Renal pelvis (tissue), 4 donors: ENCODE data around the gene CDK17. TPM values are rescaled to one million over a fixed set of nuclear protein-coding genes. Genes with fewer than 3 reads are reported as not detected.

ENCODE experiments used
- DNase-seq: peaks from one replicate; pipeline ENCODE4 v3.0.0-alpha.2; 2013
- polyA plus RNA-seq, 3 donors: library from polyadenylated mRNA; unstranded; fragments of 120-200 nt; gene quantifications; one replicate each; pipeline ENCODE4 v1.2.1, GENCODE V29; 2013; ENCODE audit not compliant: insufficient read length in 3 of 3

Gene CDK17
- polyA plus RNA-seq, 3 donors, result 29.9 to 38.3 (median 36.9) TPM

DNA sequence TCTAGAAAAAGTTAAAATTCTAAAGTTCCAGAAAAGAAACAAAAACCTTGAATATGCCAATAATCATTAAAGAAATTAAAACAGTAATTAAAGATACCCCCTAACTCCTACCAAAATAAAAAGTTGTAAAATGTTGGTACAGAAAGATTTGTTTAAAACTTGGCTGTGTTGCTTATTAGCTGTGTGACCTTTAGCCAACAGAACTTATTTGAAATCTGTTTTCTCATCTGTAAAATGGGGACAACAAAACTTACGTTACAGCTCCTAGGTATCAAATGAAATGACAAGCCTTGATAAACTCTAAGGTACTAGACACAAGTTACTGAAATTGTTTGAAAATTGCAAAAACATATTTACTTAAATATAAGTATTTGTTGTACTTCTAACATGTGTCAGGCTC lies 134.4 kb downstream of the CDK17 start:
- no peak for DNase-seq

DNA sequence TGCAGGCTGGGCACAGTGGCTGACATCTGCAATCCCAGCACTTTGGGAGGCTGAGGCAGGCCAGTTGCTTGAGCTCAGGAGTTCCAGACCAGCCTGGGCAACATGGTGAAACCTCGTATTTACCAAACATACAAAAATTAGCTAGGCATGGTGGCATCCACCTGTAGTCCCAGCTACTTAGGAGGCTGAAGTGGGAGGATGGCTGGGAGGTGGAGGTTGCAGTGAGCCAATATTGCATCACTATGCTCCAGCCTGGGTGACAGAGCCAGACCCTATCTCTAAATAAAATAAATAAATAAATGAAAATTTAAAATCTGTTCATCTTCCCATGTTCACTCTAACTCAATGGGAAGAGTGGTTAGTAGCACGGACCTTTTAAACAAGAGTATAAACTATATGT lies 134.8 kb downstream of the CDK17 start:
- no peak for DNase-seq

DNA sequence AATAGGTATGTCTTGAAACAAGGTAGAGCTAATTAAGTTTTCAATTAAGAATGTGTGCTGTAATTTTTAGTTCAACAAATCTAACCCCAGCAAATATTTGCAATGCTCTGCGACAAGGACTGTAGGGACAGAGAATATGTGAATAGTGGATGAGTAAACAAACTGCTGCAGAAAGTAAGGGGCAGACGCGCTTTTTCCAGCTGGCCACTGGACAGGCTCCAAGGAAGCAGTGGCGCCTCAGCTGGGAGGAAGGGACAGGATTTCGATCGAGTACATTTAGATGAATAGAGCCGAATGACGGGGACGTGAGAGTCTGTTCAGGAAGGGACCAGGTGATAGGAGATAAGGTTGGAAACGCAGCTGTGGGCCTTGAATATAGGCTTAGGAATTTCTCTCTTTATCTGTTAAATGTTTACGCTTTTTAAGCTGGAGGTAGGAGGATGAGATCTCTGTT lies 136.8 kb downstream of the CDK17 start:
- no peak for DNase-seq

DNA sequence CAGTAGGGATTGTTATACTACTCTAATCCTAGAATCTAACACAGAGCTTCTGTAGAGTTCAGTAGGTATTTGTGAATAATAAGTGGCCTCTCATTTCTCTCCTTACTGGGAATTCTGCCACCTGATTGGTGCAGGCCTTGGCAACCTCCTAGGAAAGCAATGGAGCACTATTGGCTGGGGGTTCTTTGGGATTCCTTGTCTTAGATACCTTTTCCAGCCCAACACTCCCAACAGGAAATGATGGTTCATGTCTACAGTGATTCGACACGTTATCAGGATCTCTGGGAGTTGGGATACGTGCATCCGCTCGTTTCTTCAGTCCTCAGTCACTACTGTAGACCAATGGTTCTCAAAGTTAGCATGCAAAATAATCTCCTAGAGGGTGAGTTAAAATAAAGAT lies 138.7 kb downstream of the CDK17 start:
- no peak for DNase-seq

DNA sequence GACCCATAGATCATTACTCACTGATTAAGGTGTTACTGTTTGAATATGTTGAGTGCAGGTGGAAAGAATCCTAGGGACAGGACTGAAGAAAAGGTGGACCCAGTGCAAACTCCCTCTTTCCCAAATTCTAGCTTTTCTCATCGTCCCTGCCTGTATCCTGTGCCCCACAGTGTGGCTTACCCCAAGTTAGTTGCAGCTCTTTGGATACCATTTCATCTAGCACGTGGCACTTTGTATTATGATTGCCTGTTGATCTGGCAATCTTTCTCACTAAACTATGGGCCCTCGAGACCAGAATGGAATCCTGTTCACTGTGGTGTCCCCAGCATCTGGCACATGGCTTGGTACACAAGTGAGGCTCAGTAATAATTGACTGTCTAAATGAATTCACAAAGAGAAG lies 139.6 kb downstream of the CDK17 start:
- DNase-seq, result no peak

DNA sequence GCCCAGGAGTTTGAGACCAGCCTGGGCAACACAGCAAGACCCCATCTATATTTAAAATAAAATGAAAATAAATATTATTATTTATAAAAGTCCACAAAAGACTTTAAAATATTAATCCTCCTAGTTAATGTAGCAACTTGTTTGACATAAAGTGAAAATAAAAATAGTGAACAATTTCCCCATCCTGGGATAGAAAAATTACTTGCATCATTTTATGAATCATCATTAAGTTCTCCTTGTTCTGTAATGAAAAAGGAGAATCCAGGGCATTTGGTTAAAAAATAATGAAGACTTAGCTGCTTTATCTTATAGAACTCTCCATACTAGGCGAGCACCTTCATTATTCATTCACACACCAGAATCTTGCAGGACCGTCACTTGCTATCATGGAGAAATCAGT lies 140.0 kb downstream of the CDK17 start:
- no peak for DNase-seq

DNA sequence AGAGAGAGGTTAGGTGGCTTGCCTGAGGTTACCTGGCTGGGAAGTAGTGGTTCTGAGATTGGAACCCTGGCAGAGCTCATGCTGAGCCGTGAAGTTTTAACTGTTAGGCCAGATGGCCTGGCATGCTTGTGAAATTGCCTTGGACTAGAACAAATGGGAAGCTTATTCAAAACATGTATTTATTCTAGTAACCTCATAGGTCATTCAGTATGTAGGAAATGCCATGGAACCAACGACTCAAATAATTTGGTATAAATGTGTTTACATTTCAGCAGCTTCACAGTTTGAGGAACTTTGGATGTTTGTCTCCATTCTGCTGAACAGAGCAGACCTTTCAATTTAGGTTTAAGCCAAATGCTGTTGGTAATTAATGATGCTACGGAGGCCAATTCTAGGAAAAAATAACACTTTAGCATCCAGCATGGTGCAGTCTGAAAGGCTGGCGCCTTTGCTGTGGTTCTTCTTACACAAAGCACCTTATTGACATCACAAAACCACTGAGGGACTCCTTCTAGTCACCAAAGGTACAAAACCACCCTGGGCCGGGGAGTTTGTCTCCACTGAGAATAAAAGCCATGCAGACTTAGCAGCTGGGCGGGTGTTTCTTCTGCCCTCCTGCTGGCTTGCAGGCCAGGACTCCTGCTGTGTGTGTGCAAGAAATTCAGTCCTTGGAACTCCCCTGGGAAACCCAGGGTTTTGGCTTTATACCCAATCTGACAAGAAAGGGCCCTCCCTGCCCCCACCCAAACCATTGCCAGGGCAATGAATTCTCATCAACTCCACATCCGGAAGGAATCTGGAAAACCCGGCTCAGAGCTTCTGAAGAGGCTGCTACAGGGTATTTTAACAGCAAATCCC lies 141.9 kb downstream of the CDK17 start:
- no peak for DNase-seq

DNA sequence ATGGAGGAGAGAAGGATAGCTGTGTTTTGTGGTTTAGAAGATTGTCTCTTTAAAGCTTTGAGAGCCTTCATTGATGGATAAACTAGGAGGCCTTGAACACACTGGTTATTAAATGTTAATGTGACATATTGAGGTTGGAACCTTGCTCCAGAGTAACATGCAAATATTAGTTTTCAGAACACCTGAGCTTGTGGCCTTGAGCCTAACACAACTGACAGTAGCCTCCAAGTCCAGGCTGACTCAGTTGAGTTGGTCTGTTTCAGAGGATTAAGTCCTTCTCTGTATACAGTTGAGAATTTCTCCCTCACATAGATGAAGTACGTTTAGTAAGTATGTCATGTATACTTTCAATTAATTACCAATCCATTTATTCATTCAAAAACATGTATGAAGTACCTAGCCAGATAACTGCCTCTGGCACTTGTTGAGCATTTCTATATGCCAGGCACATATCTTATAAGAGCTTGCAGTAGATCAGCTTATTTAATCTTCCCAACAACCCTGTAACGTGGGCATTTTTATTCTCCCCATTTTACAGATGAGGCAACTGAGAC lies 142.6 kb downstream of the CDK17 start:
- no peak for DNase-seq

DNA sequence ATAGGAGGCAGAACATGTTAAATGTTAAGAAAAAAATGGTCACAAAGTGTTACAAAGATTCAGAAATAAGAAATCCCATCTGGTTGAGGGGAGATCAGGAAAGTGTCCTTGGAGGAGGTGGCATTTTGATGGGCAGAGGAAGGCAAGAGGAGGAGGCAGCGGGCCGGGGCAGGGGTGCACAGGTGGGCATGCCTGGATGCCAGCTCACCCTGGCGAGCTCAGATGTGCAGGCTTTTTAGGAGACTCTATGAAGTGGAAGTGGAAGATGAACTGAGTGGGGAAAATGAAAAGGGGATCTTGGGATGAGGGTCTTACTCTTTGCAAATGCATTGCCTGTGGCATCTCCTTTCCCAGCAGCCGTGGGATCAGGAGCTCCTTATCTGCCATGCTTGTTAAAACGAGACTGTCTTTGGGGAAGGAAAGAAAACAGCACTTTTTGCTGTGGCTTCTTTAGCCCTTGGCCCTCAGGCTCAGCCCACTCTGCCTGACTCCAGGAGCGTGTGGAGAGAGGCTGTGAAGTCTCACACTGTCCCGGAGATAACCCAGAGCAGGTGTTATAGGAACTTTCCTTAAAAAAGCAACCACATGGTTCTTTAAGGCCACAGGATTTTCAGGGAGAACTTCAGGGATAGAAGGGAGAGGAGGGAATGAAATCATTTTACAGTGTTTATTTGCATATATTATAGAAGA lies 143.4 kb downstream of the CDK17 start:
- DNase-seq, result no peak

DNA sequence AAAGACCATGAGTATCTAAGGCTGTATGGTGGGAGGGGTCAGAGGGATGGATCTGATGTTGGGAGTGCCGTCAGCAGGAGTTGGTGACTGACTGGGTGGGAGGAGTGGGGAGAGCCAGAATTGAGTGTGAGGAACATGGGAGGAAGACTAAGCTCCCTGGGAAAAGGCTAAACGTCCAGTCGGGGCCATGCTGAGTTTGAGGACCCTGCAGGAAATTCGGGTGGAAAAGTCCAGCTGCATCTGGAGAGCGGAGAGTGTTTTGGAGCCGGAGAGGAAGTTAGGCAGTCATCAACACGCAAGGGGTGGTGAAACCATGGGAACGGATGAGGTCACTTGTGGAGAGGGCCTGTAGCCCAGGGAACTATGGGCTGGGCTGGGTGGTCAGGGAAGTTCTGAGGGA lies 145.2 kb downstream of the CDK17 start:
- DNase-seq, result no peak

DNA sequence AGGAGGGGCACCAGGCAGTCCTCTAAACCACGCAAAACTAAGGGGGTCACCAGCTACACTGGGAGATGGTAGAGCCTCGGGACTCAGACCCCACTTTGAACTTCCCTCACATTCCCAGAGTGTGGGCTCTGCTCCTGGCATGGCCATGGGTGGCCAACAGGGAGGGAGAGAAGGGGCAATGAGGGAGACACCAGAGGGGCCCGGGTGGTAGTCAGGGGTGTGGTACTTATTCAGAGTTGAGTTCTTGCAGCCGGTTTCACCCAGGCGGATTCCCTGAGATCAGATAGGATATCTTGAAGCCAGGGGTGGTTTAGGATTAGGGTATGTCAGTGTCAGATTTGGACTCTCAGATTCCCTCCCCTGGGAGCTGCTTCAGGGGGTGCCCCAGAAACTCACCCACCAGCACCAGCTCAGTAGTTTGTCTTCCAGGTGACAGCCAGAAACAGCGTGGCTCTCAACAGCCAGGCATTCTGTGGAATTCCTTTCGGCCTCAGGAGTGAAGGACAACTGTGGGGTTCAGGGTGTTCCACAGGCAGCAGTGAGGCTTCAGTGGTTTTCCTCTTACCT lies 150.0 kb downstream of the CDK17 start:
- no peak for DNase-seq

DNA sequence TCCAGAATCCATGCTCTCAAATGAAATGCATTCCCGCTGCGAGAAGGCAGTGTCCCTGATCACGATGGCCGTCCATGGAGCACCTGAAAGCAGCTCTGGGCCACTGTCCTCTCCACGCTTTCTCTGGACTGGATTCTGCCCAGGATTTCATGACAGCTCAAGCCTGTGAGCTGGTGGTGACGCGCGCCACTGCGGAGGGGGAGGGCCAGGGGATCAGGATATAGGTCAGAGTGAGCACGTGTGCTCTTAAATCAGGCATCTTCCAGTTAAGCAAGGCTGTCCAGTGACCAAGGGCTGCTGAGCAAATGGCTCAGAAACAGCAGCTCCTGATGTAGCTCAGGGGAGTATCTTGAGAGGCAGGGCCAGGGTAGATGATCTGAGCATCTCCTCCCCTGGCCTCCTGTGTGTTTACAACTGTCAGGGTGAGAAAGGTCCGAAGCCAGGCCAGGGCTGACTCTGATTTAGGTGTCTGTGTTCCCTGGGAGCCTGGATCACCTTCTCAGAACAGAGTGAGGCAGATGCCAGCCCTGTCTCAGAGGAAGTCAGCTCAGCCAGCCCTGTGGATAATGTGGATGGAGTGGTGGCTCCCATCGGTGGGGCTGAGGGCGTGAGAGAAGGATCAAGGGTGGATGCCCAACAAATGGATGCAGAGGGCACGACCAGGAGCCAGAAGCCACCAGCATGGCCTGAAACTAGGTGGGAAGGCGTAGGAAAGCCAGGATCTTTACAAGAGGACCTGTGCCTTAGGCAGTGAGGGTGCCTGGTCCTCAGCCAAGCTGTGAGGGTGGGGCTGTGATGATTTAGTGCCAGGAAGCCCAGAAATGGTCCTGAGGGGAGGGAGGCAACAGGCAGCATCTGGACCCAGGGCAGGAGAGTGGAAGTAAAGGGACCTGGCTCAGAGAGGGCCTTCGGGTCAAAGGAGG lies 150.8 kb downstream of the CDK17 start:
- peak; percentile 76 for DNase-seq

DNA sequence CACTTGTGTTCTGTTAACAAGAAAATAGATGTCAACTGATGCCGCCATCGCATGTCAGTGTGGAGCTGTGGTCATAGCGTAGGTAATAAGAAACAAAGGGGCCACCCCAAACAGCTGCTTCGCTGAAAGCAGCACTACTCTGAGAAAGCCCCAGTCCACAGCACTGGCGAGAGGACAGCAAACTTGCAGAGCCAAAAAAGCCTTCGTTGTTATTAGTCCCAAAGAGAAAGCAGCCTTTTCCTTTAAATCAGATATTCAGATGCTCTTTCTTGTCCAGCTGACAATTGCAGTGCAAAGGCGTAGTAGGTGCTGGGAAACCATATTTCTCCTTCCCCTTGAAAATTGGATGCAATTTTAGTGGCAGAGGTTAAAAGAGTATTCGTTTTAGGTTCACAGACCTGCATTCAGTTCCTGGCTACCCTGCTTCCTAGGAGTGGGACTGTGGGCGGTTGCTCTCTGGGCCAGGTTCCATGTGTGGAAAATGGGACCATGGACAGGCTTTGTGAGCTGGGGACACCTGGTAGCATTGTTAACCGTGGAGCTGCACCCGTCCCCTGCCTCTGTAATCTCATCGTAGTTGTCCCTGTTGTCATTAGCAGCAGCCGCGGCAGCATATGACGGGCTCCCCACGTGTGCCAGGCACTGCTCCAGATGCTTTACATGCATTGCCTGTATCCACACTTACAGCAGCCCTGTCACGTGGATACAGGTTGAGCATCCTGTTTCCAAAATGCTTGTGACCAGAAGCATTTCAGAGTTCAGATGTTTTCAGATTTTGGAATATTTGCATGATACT lies 151.9 kb downstream of the CDK17 start:
- no peak for DNase-seq

DNA sequence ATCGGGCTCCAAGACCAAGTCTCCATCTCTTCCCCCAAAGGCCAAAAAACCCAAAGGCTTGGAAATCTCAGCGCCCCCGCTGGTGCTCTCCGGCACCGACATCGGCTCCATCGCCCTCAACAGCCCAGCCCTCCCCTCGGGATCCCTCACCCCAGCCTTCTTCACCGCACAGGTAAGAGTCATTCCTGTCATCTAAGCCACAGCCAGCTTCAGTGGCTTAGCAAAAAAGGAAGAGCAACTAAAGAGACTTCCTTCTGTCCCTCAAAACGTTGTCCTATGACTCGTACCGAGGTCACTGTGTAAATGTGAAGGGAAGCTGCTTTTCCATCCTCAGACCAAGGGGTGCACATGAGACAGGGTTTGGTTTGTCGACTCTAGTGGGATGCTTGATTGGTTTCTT lies 152.7 kb downstream of the CDK17 start:
- no peak for DNase-seq

DNA sequence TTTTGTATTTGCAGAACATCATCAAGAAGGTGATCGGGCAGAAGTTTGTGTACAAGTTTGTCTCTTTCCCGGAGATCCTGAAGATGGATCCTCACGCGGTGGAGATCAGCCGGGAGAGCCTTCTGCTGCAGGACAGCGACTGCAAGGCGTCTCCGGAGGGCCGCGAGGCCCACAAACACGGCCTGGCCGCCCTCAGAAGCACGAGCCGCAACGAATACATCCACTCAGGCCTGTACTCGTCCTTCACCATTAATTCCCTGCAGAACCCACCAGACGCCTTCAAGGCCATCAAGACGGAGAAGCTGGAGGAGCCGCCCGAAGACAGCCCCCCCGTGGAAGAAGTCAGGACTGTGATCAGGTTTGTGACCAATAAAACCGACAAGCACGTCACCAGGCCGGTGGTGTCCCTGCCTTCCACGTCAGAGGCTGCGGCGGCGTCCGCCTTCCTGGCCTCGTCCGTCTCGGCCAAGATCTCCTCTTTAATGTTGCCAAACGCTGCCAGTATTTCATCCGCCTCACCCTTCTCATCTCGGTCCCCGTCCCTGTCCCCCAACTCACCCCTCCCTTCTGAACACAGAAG lies 153.2 kb downstream of the CDK17 start:
- no peak for DNase-seq

DNA sequence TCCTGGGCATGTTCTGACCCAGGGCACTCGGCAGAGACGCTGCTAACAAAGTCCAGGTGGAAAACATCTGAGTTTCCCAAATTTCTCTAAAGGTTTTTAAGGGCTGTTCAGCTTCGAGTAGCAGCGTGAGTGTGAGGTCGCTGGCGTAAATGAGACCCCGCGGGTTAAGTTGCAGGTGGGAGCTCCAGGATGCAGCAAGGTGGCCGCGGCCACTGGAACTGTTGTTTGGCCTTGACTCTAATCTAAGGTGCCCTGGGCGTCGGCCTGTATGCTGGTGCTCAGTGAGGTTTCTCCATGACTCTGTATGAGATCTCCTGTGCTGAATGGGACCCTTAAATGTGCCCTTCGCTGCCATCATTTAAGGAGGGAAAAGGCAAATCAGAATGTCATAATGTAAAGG lies 155.4 kb downstream of the CDK17 start:
- no peak for DNase-seq

DNA sequence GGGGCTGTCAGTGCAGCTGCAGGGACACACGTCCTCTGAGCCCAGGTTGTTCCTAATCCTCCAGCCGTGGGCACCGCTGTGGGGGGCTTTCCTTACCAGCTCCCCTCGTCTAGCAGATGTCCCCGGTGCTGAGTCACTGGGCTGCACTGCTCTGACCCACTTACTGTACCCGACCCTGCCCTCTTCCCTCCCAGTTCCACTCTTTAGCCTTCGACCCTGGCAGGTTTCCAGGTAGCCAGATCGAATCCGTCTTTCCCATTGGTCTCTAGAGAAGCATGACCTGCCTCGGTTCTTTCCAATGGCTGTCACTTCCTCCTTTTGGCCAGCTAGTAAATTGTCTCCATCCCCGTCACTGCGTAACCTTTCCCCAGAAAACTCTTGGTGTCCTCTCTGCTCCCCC lies 157.6 kb downstream of the CDK17 start:
- no peak for DNase-seq

DNA sequence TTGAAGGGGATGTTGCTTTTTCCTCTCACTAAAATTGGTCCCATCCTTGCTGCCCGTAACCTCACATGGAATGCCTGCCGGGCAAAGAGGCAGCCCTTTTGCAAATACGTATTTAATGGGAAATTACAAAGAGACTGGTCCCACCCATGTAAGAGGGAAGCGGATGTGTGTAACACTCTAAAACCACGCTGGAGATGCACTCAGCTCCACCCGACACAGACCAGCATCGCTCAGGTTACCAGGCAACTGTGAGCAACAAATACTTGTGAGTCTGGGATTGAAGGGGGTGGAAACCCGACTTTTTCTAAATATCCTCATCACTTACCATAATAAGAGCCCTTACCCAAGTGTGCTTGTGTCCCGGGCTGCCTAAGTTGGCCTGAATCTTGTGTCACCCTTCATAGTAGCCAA lies 158.4 kb downstream of the CDK17 start:
- DNase-seq, result no peak

DNA sequence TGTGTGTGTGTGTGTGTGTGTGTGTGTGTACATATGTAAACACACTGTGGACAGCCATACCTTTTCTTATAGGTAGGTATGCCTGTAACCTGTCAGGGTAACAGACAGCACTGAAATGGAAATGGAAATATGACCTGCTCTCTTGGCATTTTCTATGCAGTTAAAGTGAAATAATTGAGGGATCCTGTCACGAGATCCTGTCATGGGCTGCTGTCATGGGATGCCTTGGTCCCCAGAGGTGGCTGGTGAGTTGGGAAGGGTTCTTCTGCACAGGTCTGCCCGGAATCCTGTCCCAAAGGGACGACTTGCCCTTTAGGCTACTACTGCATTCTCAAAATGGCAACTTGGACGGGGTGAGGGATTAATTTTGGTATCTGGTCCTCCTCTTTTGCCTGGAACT lies 158.8 kb downstream of the CDK17 start:
- no peak for DNase-seq

DNA sequence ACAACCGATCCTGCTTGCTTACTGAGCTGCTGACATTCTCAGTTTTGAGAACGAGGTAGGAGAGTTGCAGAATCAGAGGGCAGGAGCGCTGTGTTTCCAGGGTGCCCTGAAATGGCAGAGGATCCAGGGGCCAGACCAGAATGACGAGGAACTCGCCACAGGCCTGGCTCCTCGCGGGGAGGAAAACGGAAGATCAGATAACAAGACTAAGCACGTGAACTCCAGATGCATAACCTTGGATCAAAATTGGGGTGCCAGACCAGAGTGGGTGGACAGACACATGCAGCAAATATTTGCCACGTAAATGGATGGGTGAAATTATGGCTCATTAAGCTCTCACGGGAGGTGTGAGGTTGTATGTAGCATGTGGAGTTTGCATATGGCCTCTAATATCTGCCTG lies 159.6 kb downstream of the CDK17 start:
- DNase-seq, result no peak
